CD14-positive monocyte (primary cell): ENCODE data around the gene CALML5. TPM values are rescaled to one million over a fixed set of nuclear protein-coding genes. Genes with fewer than 3 reads are reported as not detected.

Source experiments
- DNase-seq, 3 donors: peaks; one replicate each; pipeline ENCODE4 v3.0.0-alpha.2; 2011 to 2022
- H2AFZ ChIP-seq: 2 replicates; pipeline ENCODE4 v1.6.0; 2012; ENCODE audit warnings: mild to moderate bottlenecking, low read depth, low read length, inconsistent platforms; ENCODE audit not compliant: insufficient read depth, poor library complexity, severe bottlenecking
- H3K27ac ChIP-seq, 2 donors: 1 replicate in 1 of 2; 2 replicates in 1 of 2; pipeline ENCODE4 v1.5.1; 2012 to 2013; ENCODE audit warnings: low read length in 2 of 2, control low read depth in 1 of 2, inconsistent platforms in 1 of 2, low read depth in 1 of 2, mild to moderate bottlenecking in 1 of 2
- H3K27me3 ChIP-seq, 2 donors: one replicate each; pipeline versions ENCODE4 v1.6.0 to v1.6.1; 2011 to 2013; ENCODE audit warnings: low read length in 2 of 2; ENCODE audit not compliant: control insufficient read depth in 2 of 2, insufficient read depth in 2 of 2
- H3K36me3 ChIP-seq, 2 donors: replicated peaks in 1 of 2; 1 replicate in 1 of 2; 2 replicates in 1 of 2; pipeline versions ENCODE4 v1.5.1 to v1.6.1; 2012 to 2013; ENCODE audit warnings: low read length in 2 of 2, control low read depth in 1 of 2, inconsistent platforms in 1 of 2, mild to moderate bottlenecking in 1 of 2; ENCODE audit not compliant: insufficient read depth in 2 of 2, control insufficient read depth in 1 of 2
- H3K4me1 ChIP-seq, 2 donors: 1 replicate in 1 of 2; 2 replicates in 1 of 2; pipeline versions ENCODE4 v1.5.1 to v1.6.1; 2012 to 2013; ENCODE audit warnings: low read length in 2 of 2, control low read depth in 1 of 2, inconsistent platforms in 1 of 2, mild to moderate bottlenecking in 1 of 2, moderate library complexity in 1 of 2; ENCODE audit not compliant: insufficient read depth in 2 of 2, control insufficient read depth in 1 of 2
- H3K4me2 ChIP-seq: replicated peaks from 2 replicates; pipeline ENCODE3; 2012; ENCODE audit warnings: low read length, moderate library complexity, mild to moderate bottlenecking; ENCODE audit not compliant: poor library complexity, severe bottlenecking; ENCODE audit errors: extremely low read depth
- H3K4me3 ChIP-seq, 3 experiments: fragments of 200-600 bp in 1 of 3; sonication (generic) in 1 of 3; replicated peaks in 1 of 3; 1 replicate in 2 of 3; 2 replicates in 1 of 3; pipeline ENCODE4 v1.5.1; 2011 to 2013; ENCODE audit warnings: low read length in 3 of 3, mild to moderate bottlenecking in 3 of 3, control low read depth in 2 of 3, low read depth in 2 of 3, inconsistent platforms in 1 of 3, moderate library complexity in 1 of 3
- H3K79me2 ChIP-seq: 2 replicates; pipeline ENCODE4 v1.6.0; 2012; ENCODE audit warnings: mild to moderate bottlenecking, control low read depth, inconsistent platforms, low read length, moderate library complexity; ENCODE audit not compliant: insufficient read depth
- H3K9ac ChIP-seq: 2 replicates; pipeline ENCODE4 v1.6.0; 2017; ENCODE audit warnings: low read length, mild to moderate bottlenecking; ENCODE audit not compliant: insufficient read depth, poor library complexity, severe bottlenecking
- H3K9me3 ChIP-seq, 2 donors: replicated peaks in 1 of 2; 1 replicate in 1 of 2; 2 replicates in 1 of 2; pipeline versions ENCODE4 v1.5.1 to v1.6.1; 2012 to 2013; ENCODE audit warnings: low read length in 2 of 2, control low read depth in 1 of 2; ENCODE audit not compliant: control insufficient read depth in 1 of 2, insufficient read depth in 1 of 2
- H4K20me1 ChIP-seq: 2 replicates; pipeline ENCODE4 v1.6.0; 2012; ENCODE audit warnings: mild to moderate bottlenecking, low read length, control low read depth, moderate library complexity; ENCODE audit not compliant: insufficient read depth
- H3K27ac Mint-ChIP-seq, 7 donors: one replicate each; pipeline ENCODE4 v1.8.0; 2020; ENCODE audit warnings: mild to moderate bottlenecking in 7 of 7, mixed read lengths in 7 of 7, moderate library complexity in 6 of 7, inconsistent platforms in 2 of 7
- H3K27me3 Mint-ChIP-seq, 3 donors: one replicate each; pipeline ENCODE4 v1.8.0; 2021 to 2022; ENCODE audit warnings: low read depth in 3 of 3, mild to moderate bottlenecking in 3 of 3, mixed read lengths in 3 of 3, moderate library complexity in 3 of 3, inconsistent platforms in 1 of 3
- H3K36me3 Mint-ChIP-seq, 2 donors: one replicate each; pipeline ENCODE4 v1.8.0; 2020; ENCODE audit warnings: mixed read lengths in 2 of 2, inconsistent platforms in 1 of 2, mild to moderate bottlenecking in 1 of 2
- H3K4me1 Mint-ChIP-seq: one replicate; pipeline ENCODE4 v1.8.0; 2020; ENCODE audit warnings: mild to moderate bottlenecking, mixed read lengths
- H3K4me3 Mint-ChIP-seq, 2 donors: one replicate each; pipeline ENCODE4 v1.8.0; 2020; ENCODE audit warnings: mild to moderate bottlenecking in 2 of 2, mixed read lengths in 2 of 2, moderate library complexity in 1 of 2
- H3K9me3 Mint-ChIP-seq, 7 donors: one replicate each; pipeline ENCODE4 v1.8.0; 2020 to 2022; ENCODE audit warnings: mixed read lengths in 7 of 7, mild to moderate bottlenecking in 6 of 7, moderate library complexity in 6 of 7, inconsistent platforms in 2 of 7
- WGBS: methylation state at CpG from one replicate; pipeline ENCODE4 v1.1.5; 2013; ENCODE audit warnings: missing lambda C conversion rate; ENCODE audit not compliant: insufficient coverage; 5-methylcytosine and 5-hydroxymethylcytosine counted together
- intact Hi-C, 2 donors: fragments of 100-400 bp; cut with micrococcal nuclease; formaldehyde crosslinking; loops; one replicate each; pipeline versions ENCODE4 v1.15.0 to v1.15.1; 2023
- polyA plus RNA-seq, 3 donors: library from polyadenylated mRNA; depleted of rRNA in 1 of 3; unstranded in 2 of 3; stranded (reverse) in 1 of 3; fragments of 300-500 nt in 2 of 3; fragments of >200 nt in 1 of 3; fragmentation: Illumina TruSeq in 2 of 3; gene quantifications; 1 replicate in 2 of 3; 2 replicates in 1 of 3; pipeline ENCODE4 v1.2.3, GENCODE V29; 2012 to 2021
- TF ChIP-seq, protein P1 (sequence below): fragments of 200-600 bp; IDR thresholded peaks from one replicate; pipeline ENCODE4 v1.8.0; 2022; ENCODE audit warnings: antibody characterized with exemption, mild to moderate bottlenecking

The CALML5 gene
- polyA plus RNA-seq, 3 donors, result not detected

DNA sequence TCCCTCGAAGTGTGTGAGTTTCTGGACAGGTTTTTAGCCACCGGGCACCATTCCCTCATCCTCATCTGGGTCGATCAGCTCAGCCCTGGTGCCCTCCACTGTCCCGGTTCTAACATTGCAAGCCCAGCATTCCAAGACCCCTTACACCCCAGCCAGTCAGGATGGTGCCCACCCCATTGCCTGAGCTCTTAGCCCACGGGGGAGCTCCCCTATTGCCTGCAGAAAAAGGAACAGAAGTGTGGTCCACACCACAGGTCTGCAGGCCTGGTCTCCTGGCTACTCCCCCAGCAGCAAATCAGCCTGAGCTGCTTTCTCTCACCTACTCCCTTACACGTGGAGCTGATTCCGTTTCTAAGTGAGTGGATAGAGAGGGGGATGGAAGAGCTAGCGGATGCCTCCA lies 4.8 kb downstream of the CALML5 start:
- Histone ChIP-seq H3K4me2 (no peak overlapping the region), H3K27ac (no peak overlapping the region), H3K9me3 (peaks cover 0 to 15% of the 10 kb centered on the region in 2 donors), H3K4me1 (no peaks in the 10 kb centered on the region), H3K4me3 (no peak overlapping the region), H3K79me2 (no peaks in the 10 kb centered on the region), H2AFZ (no peak overlapping the region), H4K20me1 (no peaks in the 10 kb centered on the region), H3K36me3 (no peaks in the 10 kb centered on the region), H3K9ac (no peak overlapping the region), H3K27me3 (no peaks in the 10 kb centered on the region)
- 94% methylated on average over 5 of the region's 8 CpGs for WGBS
- Mint-ChIP-seq H3K9me3 (peaks cover 4 to 14% (median 8%) of the 10 kb centered on the region in 7 donors), H3K4me1 (peaks cover 2% of the 10 kb centered on the region), H3K4me3 (no peak overlapping the region), H3K27me3 (peaks cover 0 to 2% (median 0%) of the 10 kb centered on the region in 3 donors), H3K27ac (no peak overlapping the region), H3K36me3 (no peaks in the 10 kb centered on the region)
- intact Hi-C loops, result no loop called here
- DNase-seq, result no peak
- TF ChIP-seq, protein P1, sequence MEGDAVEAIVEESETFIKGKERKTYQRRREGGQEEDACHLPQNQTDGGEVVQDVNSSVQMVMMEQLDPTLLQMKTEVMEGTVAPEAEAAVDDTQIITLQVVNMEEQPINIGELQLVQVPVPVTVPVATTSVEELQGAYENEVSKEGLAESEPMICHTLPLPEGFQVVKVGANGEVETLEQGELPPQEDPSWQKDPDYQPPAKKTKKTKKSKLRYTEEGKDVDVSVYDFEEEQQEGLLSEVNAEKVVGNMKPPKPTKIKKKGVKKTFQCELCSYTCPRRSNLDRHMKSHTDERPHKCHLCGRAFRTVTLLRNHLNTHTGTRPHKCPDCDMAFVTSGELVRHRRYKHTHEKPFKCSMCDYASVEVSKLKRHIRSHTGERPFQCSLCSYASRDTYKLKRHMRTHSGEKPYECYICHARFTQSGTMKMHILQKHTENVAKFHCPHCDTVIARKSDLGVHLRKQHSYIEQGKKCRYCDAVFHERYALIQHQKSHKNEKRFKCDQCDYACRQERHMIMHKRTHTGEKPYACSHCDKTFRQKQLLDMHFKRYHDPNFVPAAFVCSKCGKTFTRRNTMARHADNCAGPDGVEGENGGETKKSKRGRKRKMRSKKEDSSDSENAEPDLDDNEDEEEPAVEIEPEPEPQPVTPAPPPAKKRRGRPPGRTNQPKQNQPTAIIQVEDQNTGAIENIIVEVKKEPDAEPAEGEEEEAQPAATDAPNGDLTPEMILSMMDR, result no peak

DNA sequence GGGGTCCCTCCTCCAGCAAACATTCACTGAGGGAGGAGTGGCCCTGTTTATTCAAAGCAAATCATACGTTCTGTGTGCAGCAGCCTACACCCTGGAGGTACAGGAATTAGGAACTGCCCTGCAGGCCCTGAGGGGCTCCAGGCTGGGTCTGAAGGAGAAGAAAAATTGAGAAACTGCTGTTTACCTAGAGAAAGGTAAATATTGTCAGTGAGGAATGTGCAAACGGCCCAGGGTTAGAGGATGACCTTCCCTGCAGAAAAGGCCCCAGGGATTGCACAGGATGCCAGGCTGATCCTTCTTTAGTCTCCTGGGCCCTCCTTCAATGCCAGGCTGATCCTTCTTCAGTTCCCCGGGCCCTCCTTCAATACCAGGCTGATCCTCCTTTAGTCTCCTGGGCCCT lies 5.7 kb downstream of the CALML5 start:
- TF ChIP-seq, protein P1, result no peak

More for the DNA sequence above, 5.7 kb downstream of the CALML5 start:
- Histone ChIP-seq H3K79me2 (no peaks in the 10 kb centered on the region), H3K4me3 (no peak overlapping the region), H2AFZ (no peak overlapping the region), H3K4me2 (no peak overlapping the region), H3K36me3 (no peaks in the 10 kb centered on the region), H3K9ac (no peak overlapping the region), H3K4me1 (no peaks in the 10 kb centered on the region), H3K27me3 (no peaks in the 10 kb centered on the region), H4K20me1 (no peaks in the 10 kb centered on the region), H3K9me3 (peaks cover 0 to 15% of the 10 kb centered on the region in 2 donors), H3K27ac (no peak overlapping the region)
- peaks cover 2% of the 10 kb centered on the region for H3K4me1 Mint-ChIP-seq
- H3K27ac Mint-ChIP-seq, result no peak overlapping the region
- DNase-seq, result no peak
- no peaks in the 10 kb centered on the region for H3K36me3 Mint-ChIP-seq
- 90% methylated on average over 3 of the region's 3 CpGs for WGBS
- no peaks in the 10 kb centered on the region for H3K27me3 Mint-ChIP-seq
- peaks cover 4 to 14% (median 8%) of the 10 kb centered on the region in 7 donors for H3K9me3 Mint-ChIP-seq
- intact Hi-C loops, result no loop called here
- no peak overlapping the region for H3K4me3 Mint-ChIP-seq
